HEK293T (cell line): ENCODE results near the gene ZBTB25.

Source experiments
- ARNT ChIP-seq: fragments of 450-650 bp; IDR thresholded peaks from 2 replicates; pipeline ENCODE4 v1.6.1; 2017; ENCODE audit warnings: mild to moderate bottlenecking
- BHLHE40 ChIP-seq: fragments of 450-650 bp; IDR thresholded peaks from 2 replicates; pipeline ENCODE4 v1.6.1; 2016; ENCODE audit warnings: mild to moderate bottlenecking, moderate library complexity, borderline replicate concordance
- CTBP1 ChIP-seq: fragments of 450-650 bp; IDR thresholded peaks from 2 replicates; pipeline ENCODE4 v1.6.1; 2016; ENCODE audit warnings: borderline replicate concordance
- FOXA1 ChIP-seq: fragments of 450-650 bp; IDR thresholded peaks from 2 replicates; pipeline ENCODE4 v1.6.1; 2016; ENCODE audit warnings: mild to moderate bottlenecking
- FOXK2 ChIP-seq: fragments of 450-650 bp; IDR thresholded peaks from 2 replicates; pipeline ENCODE4 v1.6.1; 2016; ENCODE audit warnings: mild to moderate bottlenecking
- FOXM1 ChIP-seq: fragments of 450-650 bp; IDR thresholded peaks from 2 replicates; pipeline ENCODE4 v1.6.1; 2017; ENCODE audit warnings: mild to moderate bottlenecking, borderline replicate concordance
- HDGF ChIP-seq: fragments of 450-650 bp; IDR thresholded peaks from 2 replicates; pipeline ENCODE4 v1.6.1; 2017; ENCODE audit warnings: antibody characterized with exemption, borderline replicate concordance
- LEF1 ChIP-seq: fragments of 450-650 bp; IDR thresholded peaks from 2 replicates; pipeline ENCODE4 v1.6.1; 2017; ENCODE audit warnings: mild to moderate bottlenecking, borderline replicate concordance
- NFRKB ChIP-seq: fragments of 450-650 bp; IDR thresholded peaks from 2 replicates; pipeline ENCODE4 v1.6.1; 2016; ENCODE audit warnings: mild to moderate bottlenecking, moderate library complexity
- SP1 ChIP-seq: fragments of 450-650 bp; IDR thresholded peaks from 2 replicates; pipeline ENCODE4 v1.6.1; 2017
- SUZ12 ChIP-seq: fragments of 450-650 bp; IDR thresholded peaks from 2 replicates; pipeline ENCODE4 v1.6.1; 2016; ENCODE audit warnings: mild to moderate bottlenecking
- TARDBP ChIP-seq: fragments of 450-650 bp; IDR thresholded peaks from 2 replicates; pipeline ENCODE4 v1.6.1; 2016
- ZNF384 ChIP-seq: fragments of 450-650 bp; IDR thresholded peaks from 2 replicates; pipeline ENCODE4 v1.6.1; 2016
- TF ChIP-seq, protein P1 (sequence below): fragments of 450-650 bp; IDR thresholded peaks from 2 replicates; pipeline ENCODE4 v1.6.1; 2016

DNA sequence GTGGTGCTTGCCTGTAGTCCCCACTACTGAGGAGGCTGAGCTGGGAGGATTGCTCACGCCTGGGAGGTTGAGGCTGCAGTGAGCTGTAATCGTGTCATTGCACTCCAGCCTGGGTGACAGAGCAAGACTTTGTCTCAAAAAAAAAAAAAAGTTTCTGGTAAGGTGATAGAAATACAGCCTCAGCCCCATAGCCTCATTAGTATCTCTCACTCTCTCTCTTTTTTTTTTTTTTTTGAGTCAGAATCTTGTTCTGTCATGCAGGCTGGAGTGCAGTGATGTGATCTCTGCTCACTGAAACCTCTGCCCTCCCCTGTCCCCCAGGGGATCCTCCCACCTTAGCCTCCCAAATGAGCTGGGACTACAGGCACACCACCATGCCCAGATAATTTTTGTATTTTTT lies 96.3 kb downstream of the ZBTB25 start:
- no peak for TF ChIP-seq TARDBP
- TF ChIP-seq SP1 = no peak
- no peak for TF ChIP-seq FOXK2
- no peak for TF ChIP-seq SUZ12
- TF ChIP-seq NFRKB = no peak
- TF ChIP-seq HDGF = no peak
- no peak for TF ChIP-seq BHLHE40
- no peak for TF ChIP-seq FOXA1
- TF ChIP-seq LEF1 = no peak
- TF ChIP-seq, protein P1, sequence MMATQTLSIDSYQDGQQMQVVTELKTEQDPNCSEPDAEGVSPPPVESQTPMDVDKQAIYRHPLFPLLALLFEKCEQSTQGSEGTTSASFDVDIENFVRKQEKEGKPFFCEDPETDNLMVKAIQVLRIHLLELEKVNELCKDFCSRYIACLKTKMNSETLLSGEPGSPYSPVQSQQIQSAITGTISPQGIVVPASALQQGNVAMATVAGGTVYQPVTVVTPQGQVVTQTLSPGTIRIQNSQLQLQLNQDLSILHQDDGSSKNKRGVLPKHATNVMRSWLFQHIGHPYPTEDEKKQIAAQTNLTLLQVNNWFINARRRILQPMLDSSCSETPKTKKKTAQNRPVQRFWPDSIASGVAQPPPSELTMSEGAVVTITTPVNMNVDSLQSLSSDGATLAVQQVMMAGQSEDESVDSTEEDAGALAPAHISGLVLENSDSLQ = no peak
- no peak for TF ChIP-seq FOXM1
- TF ChIP-seq ARNT = no peak
- no peak for TF ChIP-seq CTBP1
- TF ChIP-seq ZNF384 = no peak
